Daoy (cell line): ENCODE results near the gene PSENEN. TPM values are rescaled to one million over a fixed set of nuclear protein-coding genes. Genes with fewer than 3 reads are reported as not detected.

ENCODE experiments used
- DNase-seq: peaks from one replicate; pipeline ENCODE4 v3.0.0-alpha.2; 2015; ENCODE audit warnings: low read depth
- total RNA-seq: library from RNA; depleted of rRNA; stranded (reverse); fragments of >200 nt; shearing (Covaris generic); gene quantifications from 2 replicates; pipeline ENCODE4 v1.2.3, GENCODE V29; 2014

Gene PSENEN
- total RNA-seq, 1 experiment from 2014 or later, result 63.9 TPM

DNA sequence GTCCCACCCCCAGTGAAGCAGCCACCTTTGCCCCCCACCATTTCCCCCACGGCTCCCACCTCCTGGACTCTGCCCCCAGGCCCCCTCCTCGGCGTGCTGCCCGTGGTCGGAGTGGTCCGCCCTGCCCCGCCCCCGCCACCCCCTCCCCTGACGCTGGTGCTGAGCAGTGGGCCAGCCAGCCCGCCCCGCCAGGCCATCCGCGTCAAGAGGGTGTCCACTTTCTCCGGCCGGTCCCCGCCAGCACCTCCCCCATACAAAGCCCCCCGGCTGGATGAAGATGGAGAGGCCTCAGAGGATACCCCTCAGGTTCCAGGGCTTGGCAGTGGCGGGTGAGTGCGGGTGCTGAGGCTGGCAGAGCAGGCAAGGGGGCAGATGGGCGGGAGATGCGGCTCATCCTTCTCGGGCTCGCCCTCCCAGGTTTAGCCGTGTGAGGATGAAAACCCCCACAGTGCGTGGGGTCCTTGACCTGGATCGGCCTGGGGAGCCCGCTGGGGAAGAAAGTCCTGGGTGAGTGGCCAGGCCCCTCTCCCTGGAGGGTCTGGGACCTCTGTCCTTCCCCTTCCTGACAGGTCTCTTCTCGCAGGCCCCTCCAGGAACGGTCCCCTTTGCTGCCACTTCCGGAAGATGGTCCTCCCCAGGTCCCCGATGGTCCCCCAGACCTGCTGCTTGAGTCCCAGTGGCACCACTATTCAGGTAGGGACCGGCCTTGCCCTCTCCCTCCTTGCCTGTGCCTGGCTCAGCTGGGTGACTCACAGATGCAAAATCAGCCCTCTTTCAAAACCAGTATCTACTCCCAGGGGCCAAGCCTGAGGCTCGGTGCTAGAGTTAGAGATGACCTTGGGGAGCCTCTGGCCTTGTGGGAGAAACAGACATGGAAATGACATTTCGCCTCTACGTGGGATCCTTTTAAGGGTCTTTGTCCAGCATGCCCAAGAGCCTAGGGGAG, 12.0 kb upstream of the PSENEN start:
- DNase-seq, result no peak

DNA sequence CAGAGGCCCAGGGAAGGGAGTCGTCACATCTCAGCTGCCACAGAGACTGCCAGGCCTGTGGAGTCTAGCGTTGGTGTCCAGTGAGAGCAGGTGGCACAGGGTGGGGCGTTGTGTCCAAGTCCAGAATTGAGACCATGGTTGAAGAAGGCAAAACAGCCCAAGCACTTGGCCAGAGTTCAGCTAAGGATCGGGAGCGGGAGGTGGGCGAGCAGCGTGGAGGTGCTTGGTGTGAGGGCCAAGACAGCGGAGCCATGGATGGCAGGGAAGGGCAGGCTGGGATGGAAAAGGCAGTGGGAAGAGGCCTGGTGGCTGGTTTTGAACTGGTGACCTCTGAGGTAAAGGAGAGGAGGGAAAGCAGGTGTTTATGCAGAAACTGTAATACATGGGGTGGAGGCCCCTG, 11.2 kb upstream of the PSENEN start:
- no peak for DNase-seq

DNA sequence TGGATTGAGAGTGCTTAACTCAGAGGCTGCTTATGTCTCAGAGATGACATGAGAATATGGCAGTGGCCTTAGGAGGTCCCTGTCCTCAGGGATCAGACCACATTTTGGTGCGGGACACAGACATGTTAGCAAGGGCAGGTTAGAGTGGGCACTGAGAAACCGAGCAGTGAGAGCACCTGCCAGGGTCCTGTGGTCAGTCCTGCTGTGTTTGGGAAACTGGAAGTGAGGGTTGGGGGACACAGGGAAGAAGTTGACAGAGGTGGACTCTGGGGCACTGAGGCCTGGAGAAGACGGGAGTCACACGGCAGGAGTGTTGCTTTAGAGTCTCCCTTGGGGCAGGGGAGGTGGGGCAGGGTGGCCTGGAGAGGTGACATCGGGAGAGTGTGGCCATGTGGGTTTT, 10.6 kb upstream of the PSENEN start:
- DNase-seq, result no peak

DNA sequence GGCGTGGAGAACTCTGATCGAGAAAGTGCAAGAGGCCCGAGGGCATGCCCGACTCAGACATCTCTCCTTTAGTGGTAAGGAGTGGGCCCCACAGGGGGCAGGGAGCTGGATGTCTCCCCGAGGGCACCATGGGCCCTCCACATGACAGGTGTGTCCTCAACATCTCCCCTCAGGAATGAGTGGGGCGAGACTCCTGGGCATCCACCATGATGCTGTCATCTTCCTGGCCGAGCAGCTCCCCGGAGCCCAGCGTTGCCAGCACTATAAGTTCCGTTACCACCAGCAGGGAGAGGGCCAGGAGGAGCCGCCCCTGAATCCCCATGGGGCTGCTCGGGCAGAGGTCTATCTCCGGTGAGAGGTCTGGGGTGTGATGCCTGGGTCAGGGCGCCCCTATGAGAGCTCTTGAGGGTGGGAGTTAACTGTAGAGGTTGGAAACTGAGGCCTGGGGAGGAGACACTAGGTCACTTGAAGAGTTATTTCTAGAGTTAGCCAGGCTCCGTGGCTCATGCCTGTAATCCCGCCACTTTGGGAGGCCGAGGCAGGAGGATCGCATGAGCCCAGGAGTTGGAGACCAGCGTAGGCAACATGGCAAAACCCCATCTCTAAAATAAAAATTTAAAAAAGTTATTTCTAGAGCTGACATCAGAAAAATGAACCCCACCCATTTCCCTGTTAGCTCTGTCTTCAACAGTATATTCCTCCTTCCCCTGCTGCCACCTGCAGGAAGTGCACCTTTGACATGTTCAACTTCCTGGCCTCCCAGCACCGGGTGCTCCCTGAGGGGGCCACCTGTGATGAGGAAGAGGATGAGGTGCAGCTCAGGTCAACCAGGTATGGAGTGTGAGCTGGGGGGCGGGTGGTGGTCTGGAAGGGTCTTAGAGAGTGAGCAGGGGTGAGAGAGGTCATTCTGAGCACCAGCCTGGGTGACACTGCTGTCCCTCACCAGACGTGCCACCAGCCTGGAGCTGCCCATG, 8.3 kb upstream of the PSENEN start:
- no peak for DNase-seq

DNA sequence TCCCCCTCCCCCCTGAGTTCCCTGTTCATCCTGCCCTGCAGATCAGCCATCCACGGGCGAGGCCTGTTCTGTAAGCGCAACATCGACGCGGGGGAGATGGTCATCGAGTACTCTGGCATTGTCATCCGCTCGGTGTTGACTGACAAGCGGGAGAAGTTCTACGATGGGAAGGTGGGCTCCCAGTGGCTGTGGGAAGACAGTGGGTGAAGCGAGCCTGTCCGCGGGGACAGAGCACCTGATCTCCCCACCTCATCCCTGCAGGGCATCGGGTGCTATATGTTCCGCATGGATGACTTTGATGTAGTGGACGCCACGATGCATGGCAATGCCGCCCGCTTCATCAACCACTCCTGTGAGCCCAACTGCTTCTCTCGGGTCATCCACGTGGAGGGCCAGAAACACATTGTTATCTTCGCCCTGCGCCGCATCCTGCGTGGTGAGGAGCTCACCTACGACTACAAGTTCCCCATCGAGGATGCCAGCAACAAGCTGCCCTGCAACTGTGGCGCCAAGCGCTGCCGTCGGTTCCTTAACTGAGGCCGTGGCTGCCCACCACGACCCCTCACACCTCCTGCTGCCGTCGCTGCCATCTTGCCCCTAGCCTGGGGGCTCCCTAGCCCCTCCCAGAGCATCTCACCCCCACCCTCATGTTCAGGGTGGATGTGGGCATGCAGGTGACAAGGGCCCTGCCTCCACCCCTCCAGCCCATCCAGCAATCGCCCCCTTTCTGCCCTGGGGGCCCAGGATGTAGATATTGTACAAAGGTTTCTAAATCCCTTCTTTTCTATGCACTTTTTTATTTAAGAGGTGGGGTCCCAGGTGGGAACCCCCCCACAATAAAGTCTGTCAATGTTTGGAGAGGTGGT, 7.2 kb upstream of the PSENEN start:
- no peak for DNase-seq

DNA sequence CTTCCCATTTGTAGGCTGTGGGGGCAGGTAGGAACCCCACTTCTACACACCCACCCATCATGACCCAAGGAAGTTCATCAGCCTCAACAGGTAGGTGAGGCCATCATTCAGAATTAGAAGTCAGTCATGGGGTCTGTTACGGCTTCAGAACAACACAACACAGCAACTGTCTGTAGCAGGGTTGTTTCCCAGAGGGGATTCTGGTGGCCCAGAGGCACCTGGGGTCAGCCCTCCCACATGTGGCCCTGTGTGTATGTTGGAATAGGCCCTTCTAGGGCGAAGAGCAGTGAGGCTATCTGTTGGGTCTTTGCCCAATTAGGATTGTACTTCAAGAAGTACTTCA, 6.6 kb upstream of the PSENEN start:
- DNase-seq, result no peak

DNA sequence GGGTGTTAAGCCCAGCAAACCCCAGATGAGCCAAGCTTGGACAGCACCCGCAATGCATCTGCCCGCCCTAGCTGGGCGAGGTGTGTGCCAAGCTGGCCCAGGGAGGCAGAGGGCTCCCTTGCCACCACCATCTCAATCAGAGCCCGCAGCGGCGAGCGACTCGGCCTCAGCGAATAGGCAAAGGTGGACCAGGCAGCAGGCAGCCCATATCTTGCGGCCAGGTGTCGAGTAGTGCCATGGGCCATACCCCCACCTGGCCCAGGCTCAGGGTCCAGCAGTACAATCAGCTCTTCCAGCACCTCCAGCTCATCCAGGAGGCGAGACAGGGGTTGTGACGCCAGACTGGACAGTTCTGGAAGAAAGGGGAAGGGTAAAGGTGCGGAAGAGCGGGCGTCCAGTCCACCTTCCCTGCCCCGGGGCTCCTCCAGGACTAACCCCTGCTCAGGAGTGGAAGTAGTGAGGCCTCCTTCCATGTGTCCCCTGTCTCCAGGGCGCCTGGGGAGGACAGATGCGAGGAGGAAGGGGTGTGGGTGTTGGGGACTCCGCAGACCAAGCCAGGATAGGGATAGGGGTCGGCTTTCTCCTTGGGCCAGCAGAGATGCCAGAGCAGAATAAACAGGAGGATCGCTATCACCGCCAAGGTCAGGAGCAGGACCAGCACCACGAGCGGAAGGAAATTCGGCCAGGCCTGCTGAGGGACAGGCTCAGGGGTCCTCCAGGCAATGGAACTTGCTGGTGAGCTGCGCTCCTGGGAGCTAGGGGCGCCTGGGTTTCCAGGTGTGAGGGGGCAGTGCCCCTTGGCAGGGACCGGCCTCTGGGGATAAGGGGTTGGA, 6.0 kb upstream of the PSENEN start:
- no peak for DNase-seq

DNA sequence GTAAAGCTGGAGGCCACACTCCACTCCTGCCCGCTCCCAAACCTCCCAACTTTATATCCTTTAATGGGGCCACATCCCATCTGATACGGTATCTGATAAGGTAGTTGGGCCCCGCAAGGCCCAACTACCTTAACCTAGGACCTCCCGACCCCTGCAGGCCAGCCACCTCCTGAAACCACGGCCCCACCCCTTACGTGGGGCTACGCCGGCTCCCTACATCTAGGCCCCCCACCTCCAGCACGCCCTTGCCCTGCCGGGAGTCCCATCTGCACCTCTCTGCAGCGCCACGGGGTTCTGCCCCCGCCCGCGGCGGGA, 5.4 kb upstream of the PSENEN start:
- no peak for DNase-seq

DNA sequence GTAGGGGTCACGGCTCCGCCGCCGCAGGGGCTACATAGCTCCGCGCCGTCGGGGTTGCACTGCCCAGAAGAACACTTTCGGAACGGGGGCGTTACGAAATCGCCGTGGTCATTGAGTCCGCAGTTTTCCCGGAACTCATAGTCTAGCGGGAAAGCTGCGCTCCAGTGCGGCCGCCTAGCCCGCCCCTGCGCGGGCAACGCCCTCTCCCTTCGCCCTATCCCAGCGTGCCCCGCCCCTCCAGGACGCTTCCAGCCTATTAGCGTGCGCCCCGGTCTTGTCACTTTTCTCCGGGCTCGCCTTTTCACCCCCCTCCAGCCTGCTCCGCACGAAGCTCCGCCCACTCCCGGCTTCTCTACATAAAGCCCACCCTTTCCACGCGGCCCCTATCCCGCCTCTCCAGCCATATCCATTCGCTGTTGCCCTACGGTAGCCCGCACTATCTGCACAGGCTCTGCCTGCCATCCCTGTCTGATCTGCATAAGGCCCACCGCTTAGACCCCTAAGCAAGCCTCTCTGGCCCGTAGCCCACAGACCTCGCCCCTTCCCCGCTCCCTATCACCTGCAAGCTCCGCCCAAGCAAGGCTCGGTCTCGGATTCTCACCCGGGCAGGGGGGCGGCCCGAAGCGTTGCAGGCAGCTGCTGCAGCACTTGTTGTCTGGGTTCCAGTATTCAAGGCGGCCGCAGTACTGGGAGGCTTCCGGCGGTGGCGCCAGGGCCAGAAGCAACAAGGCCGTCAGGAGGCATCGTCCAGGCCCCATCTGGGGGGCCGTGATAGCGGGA, 4.8 kb upstream of the PSENEN start:
- peak; percentile 99 for DNase-seq

DNA sequence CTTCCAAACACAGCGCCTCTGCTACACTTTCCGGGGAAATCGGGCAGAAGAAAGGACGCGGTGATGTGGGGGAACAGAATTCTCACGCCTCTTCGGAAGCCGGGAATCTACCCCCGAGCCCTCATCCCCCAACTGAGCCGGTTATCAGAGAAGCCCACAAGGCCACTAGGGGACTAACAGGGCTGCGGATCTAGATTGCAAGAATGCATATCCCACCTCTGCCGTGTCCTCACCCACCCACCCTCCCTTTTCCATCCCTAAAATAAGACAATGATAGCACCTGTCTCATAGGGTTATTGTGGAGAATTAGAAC, 4.3 kb upstream of the PSENEN start:
- DNase-seq, result no peak

DNA sequence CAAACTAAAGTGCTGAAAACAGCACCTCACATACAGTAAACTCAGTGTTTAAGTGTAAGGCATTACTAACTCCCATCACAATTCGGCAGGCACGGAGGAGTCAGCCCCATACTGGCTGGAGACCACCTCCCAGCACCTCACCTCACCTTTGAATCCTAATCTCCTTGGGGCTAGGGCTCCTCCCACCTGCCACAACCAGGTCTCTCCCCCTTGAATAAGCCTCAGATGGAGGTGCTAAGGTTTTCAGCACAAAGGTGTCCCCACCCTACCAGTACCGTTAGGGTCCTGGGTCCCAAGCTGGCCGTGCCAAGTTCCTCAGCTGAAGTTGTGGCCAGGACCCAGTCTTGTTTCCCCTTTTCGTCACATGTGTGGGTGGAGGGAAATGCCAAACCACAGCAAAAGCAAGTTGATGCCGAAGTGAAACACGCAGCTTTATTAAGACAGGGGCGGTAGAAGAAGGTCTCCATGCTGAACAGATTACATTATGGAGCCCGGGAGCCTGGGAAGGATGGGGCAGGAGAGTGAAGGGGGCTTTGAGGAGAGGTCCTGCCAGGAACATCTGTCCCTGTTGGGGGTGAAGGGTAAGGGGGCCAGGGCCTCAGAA, 3.2 kb upstream of the PSENEN start, which contains the start of gene IGFLR1:
TSS of gene IGFLR1 (minus strand) at position 332 of the 604 bp plus-strand sequence. CDS start 1,272 bp downstream, outside the sequence.
- no peak for DNase-seq

DNA sequence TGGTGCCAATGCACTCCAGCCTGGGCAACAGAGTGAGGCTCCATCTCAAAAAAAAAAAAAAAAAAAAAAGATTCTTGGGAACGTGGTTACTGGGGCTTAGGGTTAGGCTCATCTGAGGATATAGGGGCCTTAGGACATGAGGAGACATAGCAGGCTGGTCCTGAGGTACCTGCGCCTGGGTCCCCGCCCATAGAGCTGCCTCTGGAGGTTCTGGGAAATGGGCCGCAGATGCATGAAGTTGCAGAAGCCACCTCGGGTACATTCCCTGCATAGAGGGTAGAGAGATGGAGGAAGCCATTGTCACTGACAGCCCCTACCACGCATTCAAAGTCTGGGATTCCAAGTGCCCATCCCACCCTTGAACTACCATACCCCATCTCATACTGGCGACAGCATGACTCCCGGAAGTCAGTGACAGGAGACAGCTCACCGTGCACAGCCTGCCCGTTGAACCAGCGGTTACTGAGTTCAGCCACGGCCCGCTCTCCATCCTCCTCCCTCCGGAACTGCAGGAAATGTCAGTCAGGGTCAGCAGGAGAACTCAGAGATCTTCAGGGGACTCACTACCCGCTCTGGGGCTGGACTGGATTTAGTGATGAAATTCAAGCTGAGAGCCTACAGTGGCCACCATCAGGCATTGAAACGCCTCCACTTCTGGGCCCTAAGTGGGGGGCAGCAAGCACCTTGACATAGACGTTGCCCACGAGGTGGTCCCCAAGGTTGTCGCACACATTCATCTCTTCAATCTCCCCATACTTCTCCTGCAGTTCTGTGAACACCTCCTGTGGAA, 1.6 kb upstream of the PSENEN start:
- DNase-seq, result no peak

DNA sequence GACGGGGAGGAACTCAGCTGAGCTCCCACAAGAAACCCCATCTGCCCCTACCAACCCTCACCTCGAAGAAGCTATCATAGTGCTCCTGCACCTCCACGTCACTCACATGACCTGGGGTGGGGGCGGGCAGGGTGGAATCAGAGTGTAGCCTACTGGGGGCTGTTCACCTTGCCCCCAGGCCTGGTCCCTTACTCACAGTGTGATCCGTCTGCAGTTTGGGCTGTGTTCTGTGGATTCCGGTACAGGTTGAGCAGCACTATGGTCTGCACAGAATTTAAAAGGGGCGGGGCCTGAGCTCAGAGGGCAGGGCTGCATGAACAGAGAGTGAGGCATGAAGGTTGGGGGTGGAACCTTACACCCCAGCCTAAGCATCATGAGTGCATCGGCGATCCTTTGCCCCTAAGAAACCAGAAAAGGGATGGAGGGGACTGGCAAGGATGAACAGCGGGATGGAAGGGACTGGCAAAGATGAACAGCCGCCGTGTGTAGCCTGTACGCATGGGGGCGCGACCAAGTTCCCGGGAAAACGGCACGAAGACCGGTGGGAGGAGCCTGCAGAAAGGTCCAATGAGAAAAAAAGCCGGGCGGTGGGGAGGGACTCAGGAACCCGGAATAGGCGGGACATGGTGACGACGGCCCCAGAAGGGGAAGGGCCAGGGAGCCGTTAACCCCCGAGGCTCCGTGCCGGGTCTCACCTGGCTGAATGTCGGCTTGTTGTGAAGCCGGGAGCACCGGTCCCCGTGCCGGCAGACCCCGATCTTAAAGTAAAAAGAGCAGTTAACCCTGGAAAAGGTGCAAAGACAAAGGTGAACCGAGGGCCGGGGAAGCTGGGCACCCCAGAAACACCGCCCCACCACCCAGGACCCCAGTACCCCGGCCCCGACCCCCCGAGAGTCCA, 772 bp upstream of the PSENEN start:
- DNase-seq, result peak; percentile 95

DNA sequence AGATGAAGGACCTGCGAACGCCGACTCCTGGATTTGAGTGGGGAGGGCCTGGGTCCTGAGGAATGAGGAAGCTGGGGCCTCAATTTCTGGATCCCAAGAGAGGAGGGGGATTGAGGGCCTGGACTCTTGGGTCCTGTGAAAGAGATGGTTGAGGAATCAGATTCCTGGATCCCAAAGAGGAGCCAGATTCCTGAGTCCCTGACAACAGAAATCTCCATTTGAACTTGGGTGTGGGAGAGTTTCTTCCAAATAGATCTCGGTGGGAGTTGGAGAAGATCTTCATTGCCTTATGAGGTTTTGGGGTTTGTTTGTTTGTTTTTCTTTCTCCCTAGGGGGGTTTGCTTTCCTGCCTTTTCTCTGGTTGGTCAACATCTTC, 624 bp downstream of the PSENEN start:
- DNase-seq, result no peak

DNA sequence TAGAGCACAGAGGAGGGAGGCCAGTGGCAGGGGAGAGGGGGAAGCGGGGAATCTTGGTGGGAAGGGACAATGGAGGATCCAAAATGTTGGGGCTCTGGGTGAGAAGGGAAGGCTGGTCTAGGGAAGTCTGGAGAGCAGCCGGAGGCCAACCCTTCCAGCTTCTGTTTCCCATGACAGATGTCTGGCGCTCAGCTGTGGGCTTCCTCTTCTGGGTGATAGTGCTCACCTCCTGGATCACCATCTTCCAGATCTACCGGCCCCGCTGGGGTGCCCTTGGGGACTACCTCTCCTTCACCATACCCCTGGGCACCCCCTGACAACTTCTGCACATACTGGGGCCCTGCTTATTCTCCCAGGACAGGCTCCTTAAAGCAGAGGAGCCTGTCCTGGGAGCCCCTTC, 1.1 kb downstream of the PSENEN start:
- DNase-seq, result no peak

DNA sequence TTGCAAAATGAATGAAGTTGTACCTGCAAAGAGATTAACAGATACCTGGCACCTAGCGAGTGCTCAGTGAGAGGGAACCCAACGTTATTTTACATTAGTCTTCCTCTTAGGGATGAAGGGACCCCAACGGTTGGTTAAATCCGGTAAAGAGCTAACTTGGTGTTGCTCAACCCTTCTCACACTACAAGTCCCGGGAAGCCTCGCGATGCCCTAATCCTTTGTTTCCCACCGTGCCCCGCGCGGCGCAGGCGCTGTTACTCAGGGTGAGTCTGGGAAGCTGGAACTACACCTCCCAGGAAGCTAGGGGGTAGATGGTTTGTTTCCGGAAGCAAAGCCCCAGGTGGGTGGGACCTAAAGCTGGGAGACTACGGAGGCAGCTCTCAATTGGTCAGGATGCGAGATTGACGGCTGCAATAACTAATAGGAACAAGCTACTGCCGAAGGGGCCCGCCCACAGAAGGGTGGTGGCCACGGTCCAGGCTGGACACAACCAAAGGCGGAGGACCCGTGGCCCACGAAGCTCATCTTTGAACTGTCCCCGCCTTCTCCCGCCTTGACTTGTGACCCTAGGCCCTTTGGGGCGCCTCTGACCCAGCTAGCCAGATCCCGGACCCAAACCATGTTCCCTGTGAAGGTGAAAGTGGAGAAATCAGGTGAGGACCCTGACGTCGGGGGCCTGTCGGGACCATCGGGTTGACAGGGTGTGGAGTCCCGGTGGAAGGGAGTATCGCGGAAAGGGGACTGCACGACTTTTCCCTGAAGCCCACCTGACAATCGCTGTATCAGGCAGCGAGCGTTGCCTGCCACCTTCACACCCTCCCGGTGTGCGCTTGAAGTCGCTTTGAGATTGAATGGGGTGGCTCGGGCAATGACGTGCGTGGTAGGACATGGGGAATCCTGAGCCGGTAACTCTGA, 2.9 kb downstream of the PSENEN start, which contains the start of gene LIN37:
TSS of gene LIN37 (plus strand) at position 471 of the 915 bp plus-strand sequence. CDS start at position 620, 149 bp downstream.
- peak; percentile 99 for DNase-seq

DNA sequence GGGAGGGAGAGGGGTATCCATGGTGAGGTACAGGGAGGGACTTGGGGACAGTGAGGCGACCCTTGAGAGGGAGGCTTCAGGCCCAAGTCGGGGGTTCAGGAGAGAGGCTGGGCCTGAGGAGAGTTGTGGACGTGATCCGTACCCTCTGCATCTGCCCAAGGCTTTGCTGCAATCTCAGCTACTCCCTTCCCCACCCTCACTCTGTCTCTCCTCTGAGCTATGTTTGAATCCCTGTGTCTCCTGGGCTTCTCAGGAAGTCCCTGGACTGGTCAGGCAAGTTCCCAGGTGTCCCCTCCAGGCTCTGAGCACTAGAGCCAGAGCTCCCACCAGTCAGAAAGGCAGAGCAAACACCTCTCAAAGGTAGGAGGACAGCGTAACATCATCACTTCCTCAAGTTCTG, 4.7 kb downstream of the PSENEN start:
- no peak for DNase-seq
